Activated CD8-positive, alpha-beta T cell treated with anti-CD3 and anti-CD28 coated beads, Interleukin-2, amount 10 ng/mL, durations not matched to agents 7 days and 5 days (primary cell): Measurements from ENCODE around the gene SMPD2. TPM values are rescaled to one million over a fixed set of nuclear protein-coding genes. Genes with fewer than 3 reads are reported as not detected.

ENCODE experiments used
- ATAC-seq: fragments of 150-1000 bp; cut with Tn5 transposase; one replicate; pipeline ENCODE4 v1.10.0; 2021; ENCODE audit warnings: moderate library complexity
- CTCF ChIA-PET: fragments of 350-600 bp; sonication (Branson Sonifier 250); formaldehyde crosslinking; loops from one replicate; lab custom pipeline; 2021; ENCODE audit warnings: antibody characterized with exemption; lab: Charles Lee
- POLR2A ChIA-PET: fragments of 350-600 bp; sonication (Branson Sonifier 250); formaldehyde crosslinking; loops from one replicate; lab custom pipeline; 2021; ENCODE audit warnings: antibody characterized with exemption; lab: Charles Lee
- DNase-seq: peaks from one replicate; pipeline ENCODE4 v3.0.0-alpha.2; 2020
- H3K27ac Mint-ChIP-seq: one replicate; pipeline ENCODE4 v1.8.0; 2021; ENCODE audit warnings: mild to moderate bottlenecking, mixed read lengths
- H3K27me3 Mint-ChIP-seq: one replicate; pipeline ENCODE4 v1.8.0; 2021; ENCODE audit warnings: low read depth, mixed read lengths
- H3K36me3 Mint-ChIP-seq: one replicate; pipeline ENCODE4 v1.8.0; 2021; ENCODE audit warnings: low read depth, mixed read lengths
- H3K4me1 Mint-ChIP-seq: one replicate; pipeline ENCODE4 v1.8.0; 2021; ENCODE audit warnings: low read depth, mixed read lengths
- H3K4me3 Mint-ChIP-seq: one replicate; pipeline ENCODE4 v1.8.0; 2021; ENCODE audit warnings: mild to moderate bottlenecking, mixed read lengths
- H3K9me3 Mint-ChIP-seq: one replicate; pipeline ENCODE4 v1.8.0; 2022; ENCODE audit warnings: mixed read lengths; ENCODE audit not compliant: insufficient read depth
- total RNA-seq, 2 experiments: library from RNA; stranded (reverse); gene quantifications; one replicate each; pipeline ENCODE4 v1.2.3, GENCODE V29; 2021

SMPD2 gene
- total RNA-seq, 2 experiments from 2014 or later: 15.5 to 15.6 TPM

DNA sequence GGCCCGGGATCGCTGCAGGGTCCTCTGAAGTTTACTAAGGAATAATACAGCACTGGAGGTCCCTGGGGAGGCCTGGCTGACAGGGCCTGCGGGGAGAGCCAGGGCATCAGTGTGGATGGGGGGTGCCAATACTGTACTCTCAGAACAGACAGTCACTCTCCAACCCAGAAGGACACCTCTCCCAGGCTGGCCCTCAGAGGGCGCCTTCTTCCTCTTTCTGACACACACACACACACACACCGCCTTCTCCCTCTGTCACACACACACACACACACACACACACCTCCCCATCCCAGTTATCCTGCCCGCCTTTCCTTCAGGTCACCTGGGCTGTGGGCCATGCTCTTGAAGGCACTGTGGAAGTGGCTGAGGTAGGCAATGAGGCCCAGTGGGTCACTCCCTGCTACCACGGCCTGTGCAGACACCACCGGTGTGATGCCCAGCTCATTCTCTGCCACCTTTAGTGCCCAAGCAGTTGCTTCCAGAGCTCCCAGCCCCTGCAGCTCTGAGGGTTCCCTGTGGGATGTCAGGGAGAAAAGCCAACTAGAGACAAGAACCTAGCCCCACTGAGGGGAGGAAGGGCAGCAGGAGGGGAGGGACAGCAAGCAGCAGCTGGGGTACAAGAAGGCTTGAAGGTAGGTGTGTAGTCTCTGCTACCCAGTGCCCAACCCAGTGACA lies 7.5 kb downstream of the SMPD2 start:
- peak overlapping the region; percentile 70 for H3K27ac Mint-ChIP-seq
- no peaks in the 10 kb centered on the region for H3K9me3 Mint-ChIP-seq
- no peak for ATAC-seq
- H3K36me3 Mint-ChIP-seq: peaks cover 57% of the 10 kb centered on the region
- DNase-seq: peak; percentile 21
- CTCF ChIA-PET: no interaction called here
- H3K4me3 Mint-ChIP-seq: no peak overlapping the region
- H3K27me3 Mint-ChIP-seq: no peaks in the 10 kb centered on the region
- POLR2A ChIA-PET: interaction anchor here (1.2 kb wide), 1 partner anchor 7 kb away, joined by 3 read pairs; the partner anchor contains the start of genes PPIL6 and SMPD2
- peaks cover 59% of the 10 kb centered on the region for H3K4me1 Mint-ChIP-seq

DNA sequence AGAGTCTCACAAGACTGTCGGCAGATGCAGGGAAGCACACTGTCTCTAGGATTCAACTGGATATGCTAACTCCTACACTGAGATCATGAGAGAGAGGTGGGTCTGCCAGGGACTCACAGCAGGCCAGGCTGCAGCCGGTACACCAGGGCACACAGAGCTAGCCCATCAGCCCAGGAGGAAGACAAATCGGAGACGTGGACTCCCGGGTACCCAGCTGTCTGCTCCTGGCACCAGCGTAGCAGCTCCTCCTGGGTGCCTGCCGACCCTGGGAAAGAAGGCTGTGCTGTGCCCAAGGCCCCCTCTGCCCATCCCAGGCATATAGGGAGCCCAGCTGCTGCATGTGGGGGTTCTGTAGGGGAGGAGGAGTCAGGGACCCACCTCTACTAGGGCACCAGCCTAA lies 8.1 kb downstream of the SMPD2 start:
- H3K27ac Mint-ChIP-seq: peak overlapping the region; percentile 70
- H3K4me1 Mint-ChIP-seq: peaks cover 59% of the 10 kb centered on the region
- ATAC-seq (no peak), DNase-seq (peak; percentile 15)
- CTCF ChIA-PET: no interaction called here
- no peaks in the 10 kb centered on the region for H3K9me3 Mint-ChIP-seq
- no peaks in the 10 kb centered on the region for H3K27me3 Mint-ChIP-seq
- POLR2A ChIA-PET: interaction anchor here (1.2 kb wide), 1 partner anchor 8 kb away, joined by 3 read pairs; the partner anchor contains the start of genes PPIL6 and SMPD2
- no peak overlapping the region for H3K4me3 Mint-ChIP-seq
- peaks cover 53% of the 10 kb centered on the region for H3K36me3 Mint-ChIP-seq

DNA sequence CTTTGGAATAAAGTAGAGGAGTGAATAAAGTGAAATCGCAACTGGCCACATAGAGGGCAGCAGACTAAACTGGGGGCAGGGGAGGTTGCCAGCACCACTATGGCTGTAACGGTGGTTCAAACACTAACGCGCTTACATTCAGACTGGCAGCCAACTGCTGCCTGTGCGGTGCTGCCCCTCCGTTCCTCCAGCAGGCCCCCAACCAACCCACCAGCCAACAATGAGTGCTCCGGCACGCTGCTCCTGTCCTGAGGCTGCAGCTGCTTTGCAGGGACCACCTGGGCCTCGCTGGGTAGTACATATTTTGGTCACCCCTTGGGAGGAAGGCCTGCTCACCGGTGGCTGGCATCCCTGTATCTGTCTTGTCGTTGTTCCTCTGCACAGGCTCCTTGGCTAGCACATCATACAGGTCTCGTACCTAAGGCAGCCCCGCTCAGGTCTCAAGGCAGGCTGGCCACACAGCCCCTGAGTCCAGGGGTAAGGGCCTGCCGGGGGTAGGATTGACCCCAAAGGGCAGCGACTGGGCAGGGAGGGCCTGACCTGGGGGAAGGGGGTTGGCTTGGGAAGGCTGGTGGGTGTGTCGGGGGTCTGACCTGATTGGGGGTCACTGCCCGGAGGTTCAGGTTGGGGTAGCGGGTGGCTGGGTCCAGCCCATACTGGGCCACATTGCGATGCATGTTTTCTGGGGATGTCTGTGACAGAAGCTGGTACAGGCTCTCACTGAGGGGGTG lies 8.7 kb downstream of the SMPD2 start:
- ATAC-seq: peak; percentile 5
- Mint-ChIP-seq H3K36me3 (peaks cover 54% of the 10 kb centered on the region), H3K27me3 (no peaks in the 10 kb centered on the region), H3K4me3 (peak overlapping the region; percentile 70), H3K4me1 (peaks cover 65% of the 10 kb centered on the region), H3K27ac (peak overlapping the region; percentile 85), H3K9me3 (no peaks in the 10 kb centered on the region)
- DNase-seq: no peak
- POLR2A ChIA-PET: interaction anchor here (0.6 to 1.9 kb wide), 5 partner anchors 8 to 590 kb away, joined by 3 to 14 read pairs (median 5); partner anchors contain the start of genes CD164, PPIL6, SMPD2 and ZBTB24
- CTCF ChIA-PET: interaction anchor here (1.5 to 2.6 kb wide), 2 partner anchors 8 to 261 kb away, joined by 4 to 12 read pairs; partner anchors contain the start of genes PPIL6 and SMPD2

DNA sequence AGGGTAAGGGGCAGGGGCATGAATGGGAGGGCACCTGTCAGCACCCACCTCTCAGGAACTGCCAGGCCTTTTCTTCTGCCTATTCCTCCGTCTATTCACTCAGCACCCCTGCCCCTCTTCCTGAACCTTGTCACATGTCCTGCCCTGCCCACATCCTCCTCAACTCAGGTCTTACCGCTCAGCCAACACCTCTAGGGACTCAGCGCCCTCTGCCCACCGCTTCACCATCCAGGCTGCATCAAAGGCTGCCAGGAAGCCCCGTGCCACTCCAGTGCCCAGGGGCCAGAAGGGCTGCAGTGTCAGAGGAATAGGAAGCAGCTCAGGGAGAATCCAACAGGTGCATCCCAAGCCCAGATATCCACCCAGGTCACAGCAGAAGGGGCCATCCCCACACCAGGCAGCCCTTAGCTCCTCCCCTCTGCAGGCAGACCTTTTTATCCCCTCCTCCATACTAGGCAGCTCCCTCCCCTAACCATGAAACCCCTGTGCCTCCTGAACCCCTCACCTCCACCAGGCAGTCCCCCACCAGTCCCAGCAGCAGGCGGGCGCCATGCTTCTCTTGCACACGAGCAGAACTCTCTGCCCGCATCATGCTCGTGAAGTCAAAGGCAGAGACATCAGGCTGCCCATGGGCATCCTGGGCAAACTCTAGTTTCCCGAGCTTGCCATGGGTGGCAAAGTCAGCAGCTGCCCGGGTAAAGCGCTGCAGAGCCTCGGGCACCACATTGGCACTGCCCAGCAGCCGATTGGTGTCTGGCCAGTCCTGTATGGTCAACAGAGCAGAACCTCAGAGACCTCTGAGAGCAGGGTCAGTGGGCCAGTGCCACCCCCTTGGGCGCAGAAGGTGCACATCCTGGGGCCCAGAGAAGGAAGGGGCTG lies 9.5 kb downstream of the SMPD2 start:
- ChIA-PET POLR2A (interaction anchor here (0.6 to 1.9 kb wide), 7 partner anchors 9 to 590 kb away, joined by 3 to 14 read pairs (median 4); partner anchors contain the start of genes CD164, PPIL6, SMPD2 and ZBTB24), CTCF (interaction anchor here (1.5 to 2.6 kb wide), 2 partner anchors 9 to 262 kb away, joined by 4 to 12 read pairs; partner anchors contain the start of genes PPIL6 and SMPD2)
- Mint-ChIP-seq H3K4me3 (peak overlapping the region; percentile 70), H3K4me1 (peaks cover 70% of the 10 kb centered on the region), H3K36me3 (peaks cover 53% of the 10 kb centered on the region), H3K27me3 (no peaks in the 10 kb centered on the region), H3K9me3 (no peaks in the 10 kb centered on the region), H3K27ac (peak overlapping the region; percentile 85)
- ATAC-seq (peak; percentile 47), DNase-seq (peak; percentile 70)

DNA sequence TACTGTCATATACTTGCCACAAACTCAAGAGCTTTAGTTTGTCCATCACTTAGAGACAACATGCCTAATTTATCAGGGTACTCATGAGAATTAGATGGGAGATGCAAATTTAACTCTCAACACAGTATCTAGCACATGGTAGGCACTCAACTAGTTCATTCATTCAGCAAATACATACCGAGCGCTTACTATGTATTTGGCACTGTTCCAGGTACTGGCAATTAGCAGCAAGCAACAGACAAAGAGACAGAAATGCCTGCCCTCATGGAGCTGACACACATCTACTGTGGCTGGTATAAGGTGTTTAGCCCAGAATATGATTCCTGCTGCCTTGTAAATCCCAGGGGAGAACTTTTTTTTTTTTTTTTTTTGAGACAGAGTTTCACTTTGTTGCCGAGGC lies 10.3 kb downstream of the SMPD2 start:
- Mint-ChIP-seq H3K27me3 (no peaks in the 10 kb centered on the region), H3K9me3 (no peaks in the 10 kb centered on the region), H3K36me3 (peaks cover 48% of the 10 kb centered on the region), H3K27ac (no peak overlapping the region), H3K4me1 (peaks cover 70% of the 10 kb centered on the region), H3K4me3 (no peak overlapping the region)
- POLR2A ChIA-PET: interaction anchor here (1.2 to 1.9 kb wide), 5 partner anchors 9 to 83 kb away, joined by 3 to 14 read pairs (median 5); partner anchors contain the start of genes CD164, PPIL6, SMPD2 and ZBTB24
- CTCF ChIA-PET: interaction anchor here (1.5 to 2.6 kb wide), 2 partner anchors 10 to 263 kb away, joined by 4 to 12 read pairs; partner anchors contain the start of genes PPIL6 and SMPD2
- ATAC-seq: no peak
- DNase-seq: peak; percentile 19

DNA sequence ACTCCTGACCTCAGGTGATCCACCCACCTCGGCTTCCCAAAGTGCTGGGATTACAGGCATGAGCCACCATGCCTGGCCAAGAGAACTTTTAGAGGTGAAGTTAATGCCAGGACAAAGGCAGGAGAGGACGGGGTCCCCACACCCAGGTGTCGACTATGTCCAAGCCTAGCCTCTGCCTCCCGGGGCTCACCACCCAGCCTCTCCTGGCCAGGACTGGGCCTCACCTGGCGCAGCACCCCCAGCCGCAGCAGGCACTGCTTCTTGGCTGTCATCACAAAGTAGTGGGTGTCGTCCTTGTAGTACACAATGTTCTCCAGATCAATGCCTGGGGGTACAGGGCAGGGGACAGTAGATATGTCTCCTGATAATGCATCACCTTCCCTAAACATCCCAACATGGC lies 10.9 kb downstream of the SMPD2 start:
- DNase-seq: peak; percentile 18
- Mint-ChIP-seq H3K36me3 (peaks cover 46% of the 10 kb centered on the region), H3K9me3 (no peaks in the 10 kb centered on the region), H3K4me1 (peaks cover 72% of the 10 kb centered on the region), H3K27me3 (no peaks in the 10 kb centered on the region), H3K27ac (no peak overlapping the region), H3K4me3 (no peak overlapping the region)
- ATAC-seq: no peak
- ChIA-PET POLR2A (interaction anchor here (1.5 to 5.0 kb wide), 4 partner anchors 9 to 83 kb away, joined by 3 to 72 read pairs (median 10); partner anchors contain the start of genes PPIL6, SMPD2 and ZBTB24), CTCF (interaction anchor here (2.6 kb wide), 1 partner anchor 10 kb away, joined by 12 read pairs; the partner anchor contains the start of genes PPIL6 and SMPD2)

DNA sequence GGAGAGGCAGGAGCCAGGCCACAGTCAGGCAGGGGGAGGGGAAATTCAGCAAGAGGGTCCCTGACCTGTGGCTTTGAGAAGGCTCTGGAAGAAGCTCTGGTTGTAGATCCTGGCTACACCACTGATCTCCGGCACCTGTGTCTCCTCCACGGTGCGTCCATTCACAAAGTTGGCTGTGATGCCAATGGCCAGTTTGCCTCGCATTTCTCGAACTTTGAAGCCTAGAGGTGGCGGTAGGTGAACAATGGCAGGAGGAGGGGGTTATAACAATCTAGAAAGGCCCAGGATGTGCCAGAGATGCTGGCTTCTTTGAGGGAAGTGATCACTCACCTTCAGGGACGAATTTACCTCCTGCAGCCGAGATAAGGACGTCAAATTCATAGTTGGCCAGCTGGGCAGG lies 11.7 kb downstream of the SMPD2 start:
- ATAC-seq (no peak), DNase-seq (no peak)
- peaks cover 77% of the 10 kb centered on the region for H3K4me1 Mint-ChIP-seq
- H3K36me3 Mint-ChIP-seq: peaks cover 47% of the 10 kb centered on the region
- CTCF ChIA-PET: interaction anchor here (0.6 to 2.7 kb wide), 3 partner anchors 11 to 68 kb away, joined by 3 to 24 read pairs (median 12); partner anchors contain the start of genes PPIL6 and SMPD2
- no peaks in the 10 kb centered on the region for H3K9me3 Mint-ChIP-seq
- peak overlapping the region; percentile 54 for H3K27ac Mint-ChIP-seq
- no peaks in the 10 kb centered on the region for H3K27me3 Mint-ChIP-seq
- no peak overlapping the region for H3K4me3 Mint-ChIP-seq
- POLR2A ChIA-PET: interaction anchor here (0.7 to 5.0 kb wide), 2 partner anchors 10 to 239 kb away, joined by 3 to 72 read pairs; partner anchors contain the start of genes PPIL6 and SMPD2

DNA sequence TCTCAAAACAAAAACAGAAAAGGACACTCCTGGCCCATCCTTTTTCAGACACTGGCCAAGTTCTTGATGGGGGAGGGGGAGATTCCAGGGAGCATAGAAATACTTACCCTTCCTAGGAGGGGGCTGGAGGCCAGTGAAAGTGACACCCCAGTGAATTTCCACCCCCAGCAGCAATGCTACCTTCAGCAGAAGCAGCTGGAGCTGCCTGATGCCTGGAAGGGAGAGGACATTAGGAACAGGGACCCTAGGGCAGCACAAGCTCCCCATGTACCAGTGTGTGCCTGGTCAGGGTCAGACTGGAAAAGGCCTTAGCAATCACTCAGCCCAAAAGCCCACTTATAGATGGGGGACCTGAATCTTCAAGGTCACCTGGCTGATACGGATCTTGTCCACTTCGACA lies 12.6 kb downstream of the SMPD2 start:
- no peaks in the 10 kb centered on the region for H3K27me3 Mint-ChIP-seq
- peaks cover 81% of the 10 kb centered on the region for H3K4me1 Mint-ChIP-seq
- CTCF ChIA-PET: interaction anchor here (0.9 to 2.7 kb wide), 2 partner anchors 12 to 1362 kb away, joined by 3 to 24 read pairs; partner anchors contain the start of genes CDK19, PPIL6 and SMPD2
- no peak overlapping the region for H3K4me3 Mint-ChIP-seq
- H3K27ac Mint-ChIP-seq: peak overlapping the region; percentile 99
- ATAC-seq (no peak), DNase-seq (no peak)
- H3K36me3 Mint-ChIP-seq: peaks cover 48% of the 10 kb centered on the region
- H3K9me3 Mint-ChIP-seq: no peaks in the 10 kb centered on the region
- POLR2A ChIA-PET: interaction anchor here (0.5 to 5.4 kb wide), 5 partner anchors 11 to 238 kb away, joined by 3 to 72 read pairs (median 30); partner anchors contain the start of genes CD164, PPIL6, SMPD2 and ZBTB24

DNA sequence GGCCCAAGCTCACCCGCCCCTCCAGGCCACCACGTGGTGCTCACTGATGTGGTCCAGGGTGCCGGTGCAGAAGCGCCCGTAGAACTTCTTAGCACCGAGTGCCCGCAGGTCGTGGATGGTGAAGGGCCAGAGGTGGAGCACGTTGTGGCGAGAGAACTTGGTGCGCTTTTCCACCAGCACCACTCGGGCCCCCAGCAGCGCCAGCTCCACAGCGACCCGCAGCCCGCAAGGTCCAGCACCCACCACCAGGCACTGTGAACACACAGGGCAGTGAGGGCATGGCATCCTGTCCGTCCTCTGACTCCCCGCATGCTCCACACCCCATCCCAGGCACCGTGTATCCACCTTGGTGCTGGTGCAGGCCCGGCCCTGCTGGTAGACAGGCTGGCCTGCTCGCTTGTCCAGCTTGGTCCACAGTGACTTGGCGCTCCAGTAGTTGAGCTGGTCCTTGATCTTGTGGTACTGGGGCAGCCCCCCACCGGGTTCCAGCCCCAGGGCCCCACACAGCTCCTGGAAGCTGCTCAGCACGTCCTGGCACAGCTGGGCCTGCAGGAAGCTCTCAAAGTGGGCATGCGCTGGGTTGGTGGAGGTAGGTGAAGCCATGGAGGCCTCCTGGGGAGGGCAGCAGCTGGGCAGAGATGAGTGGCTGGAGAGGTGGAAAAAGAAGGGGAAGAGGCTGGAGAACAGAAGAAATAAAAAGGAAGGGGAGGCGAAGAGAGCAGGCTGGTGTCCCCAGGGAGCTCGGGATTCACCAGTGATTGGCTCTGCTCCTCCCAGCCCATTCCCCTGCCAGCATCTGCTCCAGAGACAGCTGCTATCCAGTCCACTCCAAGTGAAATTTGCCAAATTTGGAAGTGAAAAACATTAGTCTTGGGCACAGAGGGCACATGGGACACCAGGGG lies 13.3 kb downstream of the SMPD2 start:
- Mint-ChIP-seq H3K27ac (peak overlapping the region; percentile 99), H3K9me3 (no peaks in the 10 kb centered on the region), H3K4me1 (peaks cover 81% of the 10 kb centered on the region), H3K27me3 (no peaks in the 10 kb centered on the region), H3K4me3 (peak overlapping the region; percentile 97), H3K36me3 (peaks cover 44% of the 10 kb centered on the region)
- CTCF ChIA-PET: interaction anchor here (0.7 to 2.7 kb wide), 6 partner anchors 11 to 1361 kb away, joined by 3 to 24 read pairs (median 4); partner anchors contain the start of genes CD164, CDK19, PPIL6 and SMPD2
- ATAC-seq (no peak), DNase-seq (no peak)
- POLR2A ChIA-PET: interaction anchor here (0.5 to 5.4 kb wide), 6 partner anchors 10 to 83 kb away, joined by 3 to 72 read pairs (median 20); partner anchors contain the start of genes CD164, PPIL6, SMPD2 and ZBTB24
